Right lobe of liver (tissue), 4 donors: ENCODE data around the gene GCG.

Experiments
- POLR2A ChIP-seq: fragments of 450-650 bp; IDR thresholded peaks from one replicate; pipeline ENCODE4 v1.6.1; 2017; ENCODE audit warnings: antibody characterized with exemption, mild to moderate bottlenecking
- TF ChIP-seq, protein P1 (sequence below), 4 donors: fragments of 200-600 bp in 3 of 4; fragments of 450-650 bp in 1 of 4; IDR thresholded peaks; one replicate each; pipeline versions ENCODE4 v1.5.1 to v1.8.0; 2016 to 2022; ENCODE audit warnings: antibody characterized with exemption in 4 of 4, mild to moderate bottlenecking in 2 of 4
- donor health status: DM: no; HTN: no; CAD: no.
- donor health status: DM: no; HTN: no; CAD: no.
- donor health status: DM: no; HTN: yes; CAD: no.

DNA sequence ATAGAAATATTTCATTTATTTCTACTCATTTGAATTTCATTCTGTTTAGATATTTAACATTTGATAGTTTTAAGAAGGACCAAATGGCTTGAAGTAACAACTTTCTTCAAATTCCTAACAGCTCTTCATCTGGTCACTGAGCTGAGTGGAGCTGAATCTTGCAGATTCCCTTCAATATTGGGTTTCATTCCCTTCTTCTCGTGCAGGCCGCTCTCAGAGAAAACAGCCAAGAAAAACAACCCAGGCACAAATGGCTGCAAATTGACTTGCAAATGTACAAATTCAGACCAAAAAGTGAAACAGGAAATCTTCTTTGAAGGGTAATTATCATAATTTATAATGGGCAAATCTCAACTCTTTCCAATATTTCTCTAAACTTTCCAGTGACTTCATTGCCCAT, 30.3 kb upstream of the GCG start:
- TF ChIP-seq, protein P1, sequence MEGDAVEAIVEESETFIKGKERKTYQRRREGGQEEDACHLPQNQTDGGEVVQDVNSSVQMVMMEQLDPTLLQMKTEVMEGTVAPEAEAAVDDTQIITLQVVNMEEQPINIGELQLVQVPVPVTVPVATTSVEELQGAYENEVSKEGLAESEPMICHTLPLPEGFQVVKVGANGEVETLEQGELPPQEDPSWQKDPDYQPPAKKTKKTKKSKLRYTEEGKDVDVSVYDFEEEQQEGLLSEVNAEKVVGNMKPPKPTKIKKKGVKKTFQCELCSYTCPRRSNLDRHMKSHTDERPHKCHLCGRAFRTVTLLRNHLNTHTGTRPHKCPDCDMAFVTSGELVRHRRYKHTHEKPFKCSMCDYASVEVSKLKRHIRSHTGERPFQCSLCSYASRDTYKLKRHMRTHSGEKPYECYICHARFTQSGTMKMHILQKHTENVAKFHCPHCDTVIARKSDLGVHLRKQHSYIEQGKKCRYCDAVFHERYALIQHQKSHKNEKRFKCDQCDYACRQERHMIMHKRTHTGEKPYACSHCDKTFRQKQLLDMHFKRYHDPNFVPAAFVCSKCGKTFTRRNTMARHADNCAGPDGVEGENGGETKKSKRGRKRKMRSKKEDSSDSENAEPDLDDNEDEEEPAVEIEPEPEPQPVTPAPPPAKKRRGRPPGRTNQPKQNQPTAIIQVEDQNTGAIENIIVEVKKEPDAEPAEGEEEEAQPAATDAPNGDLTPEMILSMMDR (IDR thresholded peaks at IDR 0.05), result no peak
- no peak for TF ChIP-seq POLR2A
